SJSA1 (cell line): ENCODE data around the gene S100Z. TPM values are rescaled to one million over a fixed set of nuclear protein-coding genes. Genes with fewer than 3 reads are reported as not detected.
"Not testable (repeated sequence)": the region's sequence is repeated elsewhere in the genome, so short reads cannot be mapped to it uniquely, and the experiment has no call there.

Experiments used
- DNase-seq, 2 experiments: peaks; one replicate each; pipeline ENCODE4 v3.0.0-alpha.2; 2015 to 2020; ENCODE audit warnings: low spot score in 2 of 2, low read depth in 1 of 2
- H3K27ac ChIP-seq: fragments of 250-450 bp; sonication (Bioruptor Pico); 2 replicates; pipeline ENCODE4 v1.5.1; 2020; ENCODE audit warnings: mild to moderate bottlenecking, moderate library complexity
- H3K27me3 ChIP-seq: fragments of 250-450 bp; sonication (Bioruptor Pico); replicated peaks from 2 replicates; pipeline ENCODE4 v1.5.1; 2020; ENCODE audit warnings: mild to moderate bottlenecking, moderate library complexity
- H3K36me3 ChIP-seq: fragments of 250-450 bp; sonication (Bioruptor Pico); 2 replicates; pipeline ENCODE4 v1.5.1; 2020; ENCODE audit warnings: mild to moderate bottlenecking
- H3K4me1 ChIP-seq: fragments of 250-450 bp; sonication (Bioruptor Pico); replicated peaks from 2 replicates; pipeline ENCODE4 v1.6.1; 2021; ENCODE audit warnings: mild to moderate bottlenecking
- H3K4me3 ChIP-seq: fragments of 250-450 bp; sonication (Bioruptor Pico); 2 replicates; pipeline ENCODE4 v1.5.1; 2020; ENCODE audit warnings: mild to moderate bottlenecking
- H3K9me3 ChIP-seq: fragments of 250-450 bp; sonication (Bioruptor Pico); replicated peaks from 2 replicates; pipeline ENCODE4 v1.5.1; 2020; ENCODE audit warnings: mild to moderate bottlenecking
- total RNA-seq: library from RNA; depleted of rRNA; stranded (reverse); fragments of >200 nt; shearing (Covaris generic); gene quantifications from 2 replicates; pipeline ENCODE4 v1.2.3, GENCODE V29; 2014

Gene S100Z
- total RNA-seq, 1 experiment from 2014 or later, result 0.55 TPM

GRCh38 chr5:76927961-76928360 lies 78.1 kb downstream of the S100Z start:
- H3K4me3 ChIP-seq, result no peak overlapping the region
- H3K9me3 ChIP-seq, result no peaks in the 10 kb centered on the region
- no peaks in the 10 kb centered on the region for H3K36me3 ChIP-seq
- H3K27ac ChIP-seq, result no peak overlapping the region
- H3K27me3 ChIP-seq, result no peaks in the 10 kb centered on the region
- DNase-seq, result no peak
- H3K4me1 ChIP-seq, result peaks cover 11% of the 10 kb centered on the region

DNA sequence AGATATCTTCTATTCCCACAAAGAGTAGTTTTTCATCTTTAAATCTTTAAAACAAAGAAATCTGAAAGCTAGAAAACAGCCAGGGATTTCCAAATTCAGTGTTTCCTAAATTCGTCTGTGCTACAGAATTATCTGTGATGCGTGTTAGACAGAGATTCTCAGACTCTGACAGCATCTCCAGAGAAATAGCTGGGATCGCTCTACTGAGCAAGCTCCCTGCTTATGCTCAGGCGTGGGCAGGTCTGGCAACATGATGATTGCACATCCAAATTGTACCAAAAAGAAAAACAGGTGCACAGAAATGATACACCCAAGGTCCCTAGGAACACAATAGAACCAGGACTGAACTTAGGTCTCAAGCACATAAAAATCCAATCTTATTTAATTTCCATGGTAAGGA lies 80.3 kb downstream of the S100Z start:
- Histone ChIP-seq H3K4me1 (peaks cover 11% of the 10 kb centered on the region), H3K36me3 (no peaks in the 10 kb centered on the region), H3K27ac (no peak overlapping the region), H3K4me3 (no peak overlapping the region), H3K27me3 (no peaks in the 10 kb centered on the region), H3K9me3 (no peaks in the 10 kb centered on the region)
- DNase-seq, result no peak

DNA sequence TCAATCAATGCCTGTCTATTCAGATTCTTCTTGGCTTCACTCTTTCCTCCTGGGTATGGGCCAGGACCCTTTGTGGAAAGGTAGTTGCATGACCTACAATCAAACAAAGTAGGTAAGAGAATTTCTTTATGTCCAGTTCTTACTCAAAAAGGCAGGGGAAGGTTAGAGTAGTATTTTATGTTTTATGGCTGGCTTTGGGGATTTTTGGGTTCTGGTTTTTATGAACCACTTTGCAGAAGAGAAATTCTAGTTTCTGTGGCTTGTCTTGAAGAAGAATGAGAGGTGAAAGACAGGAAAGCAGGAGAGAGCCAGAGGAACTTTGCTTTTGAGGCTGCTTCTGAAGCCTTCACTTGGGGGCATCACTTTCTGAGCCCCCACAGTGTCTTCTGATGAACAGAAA lies 88.4 kb downstream of the S100Z start:
- H3K27me3 ChIP-seq, result no peaks in the 10 kb centered on the region

DNA sequence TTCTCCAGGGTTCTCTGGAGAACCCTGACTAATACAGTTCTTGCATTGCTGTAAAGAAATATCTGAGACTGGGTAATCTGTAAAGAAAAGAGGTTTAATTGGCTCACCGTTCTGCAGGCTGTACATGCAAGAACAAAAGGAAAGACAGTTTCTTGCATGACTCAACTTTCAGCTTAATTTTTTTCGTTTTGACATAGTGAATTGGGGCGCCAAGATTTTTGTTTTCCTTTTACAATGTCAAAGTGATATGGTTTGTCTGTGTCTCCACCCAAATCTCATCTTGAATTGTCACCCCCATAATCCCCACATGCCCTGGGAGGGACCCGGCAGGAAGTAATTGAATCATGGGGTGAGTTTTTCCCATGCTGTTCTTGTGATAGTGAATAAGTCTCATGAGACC lies 91.2 kb downstream of the S100Z start:
- Histone ChIP-seq H3K36me3 (no peaks in the 10 kb centered on the region), H3K27me3 (no peaks in the 10 kb centered on the region), H3K4me1 (peaks cover 16% of the 10 kb centered on the region), H3K4me3 (no peak overlapping the region), H3K9me3 (no peaks in the 10 kb centered on the region), H3K27ac (0 out of 2 replicates have a peak overlapping the region, but pooled peaks have one; percentile 28)
- no peak for DNase-seq

More for the DNA sequence above, 88.4 kb downstream of the S100Z start:
- no peak overlapping the region for H3K4me3 ChIP-seq
- no peak for DNase-seq
- no peak overlapping the region for H3K27ac ChIP-seq
- H3K4me1 ChIP-seq, result peaks cover 12% of the 10 kb centered on the region
- no peaks in the 10 kb centered on the region for H3K36me3 ChIP-seq
- H3K9me3 ChIP-seq, result no peaks in the 10 kb centered on the region

- H3K4me1 ChIP-seq, result peaks cover 16% of the 10 kb centered on the region
- no peaks in the 10 kb centered on the region for H3K36me3 ChIP-seq
- no peaks in the 10 kb centered on the region for H3K27me3 ChIP-seq
- 0 out of 2 replicates have a peak overlapping the region, but pooled peaks have one; percentile 28 for H3K27ac ChIP-seq
- H3K9me3 ChIP-seq, result no peaks in the 10 kb centered on the region
- no peak overlapping the region for H3K4me3 ChIP-seq
- no peak for DNase-seq
These were observed 91.6 kb downstream of the S100Z start for GRCh38 chr5:76941442-76941841.

GRCh38 chr5:76942581-76942980 lies 92.8 kb downstream of the S100Z start:
- Histone ChIP-seq H3K4me3 (no peak overlapping the region), H3K4me1 (peaks cover 16% of the 10 kb centered on the region), H3K9me3 (no peaks in the 10 kb centered on the region), H3K27me3 (no peaks in the 10 kb centered on the region), H3K27ac (no peak overlapping the region), H3K36me3 (no peaks in the 10 kb centered on the region)
- no peak for DNase-seq

- no peak for DNase-seq
- no peaks in the 10 kb centered on the region for H3K9me3 ChIP-seq
- H3K36me3 ChIP-seq, result no peaks in the 10 kb centered on the region
- no peak overlapping the region for H3K27ac ChIP-seq
- no peak overlapping the region for H3K4me3 ChIP-seq
- H3K27me3 ChIP-seq, result no peaks in the 10 kb centered on the region
- H3K4me1 ChIP-seq, result peaks cover 16% of the 10 kb centered on the region
These were observed 93.2 kb downstream of the S100Z start for GRCh38 chr5:76943006-76943405.

GRCh38 chr5:76944638-76945037 lies 94.8 kb downstream of the S100Z start:
- Histone ChIP-seq H3K9me3 (no peaks in the 10 kb centered on the region), H3K36me3 (no peaks in the 10 kb centered on the region), H3K4me1 (peaks cover 16% of the 10 kb centered on the region), H3K27me3 (no peaks in the 10 kb centered on the region; the same call in 1 of the 2 replicates), H3K27ac (no peak overlapping the region), H3K4me3 (no peak overlapping the region)
- DNase-seq, result no peak

GRCh38 chr5:76945238-76945637 lies 95.4 kb downstream of the S100Z start:
- not testable (repeated sequence) for H3K4me3 ChIP-seq, H3K9me3 ChIP-seq, H3K36me3 ChIP-seq, H3K27ac ChIP-seq, DNase-seq, H3K27me3 ChIP-seq
- peaks cover 16% of the 10 kb centered on the region for H3K4me1 ChIP-seq

GRCh38 chr5:76946090-76946489 lies 96.3 kb downstream of the S100Z start:
- Histone ChIP-seq H3K36me3 (no peaks in the 10 kb centered on the region), H3K4me3 (no peak overlapping the region), H3K27ac (no peak overlapping the region), H3K9me3 (no peaks in the 10 kb centered on the region), H3K4me1 (peaks cover 16% of the 10 kb centered on the region), H3K27me3 (no peaks in the 10 kb centered on the region; the same call in 1 of the 2 replicates)
- no peak for DNase-seq

DNA sequence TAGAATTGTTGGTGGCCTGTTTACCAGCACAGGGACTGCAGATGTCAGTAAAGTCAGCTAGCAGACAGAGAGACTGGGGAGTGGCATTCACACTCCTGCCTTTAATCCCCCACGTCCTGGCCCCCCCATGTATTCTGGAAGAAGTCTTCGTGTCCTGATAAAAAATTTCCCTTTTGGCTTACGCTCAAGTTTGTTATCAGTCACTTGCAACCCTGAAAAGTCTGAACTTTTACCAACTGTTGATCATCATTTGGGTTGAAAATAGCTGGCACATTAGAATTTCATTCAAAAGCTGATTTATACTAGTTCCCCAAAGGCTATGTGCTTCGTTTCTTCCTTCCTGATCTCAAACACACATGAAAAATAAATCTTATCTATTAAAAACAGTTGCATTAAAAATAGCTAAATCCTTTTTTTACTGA lies 97.3 kb downstream of the S100Z start:
- Histone ChIP-seq H3K4me1 (peaks cover 13% of the 10 kb centered on the region), H3K4me3 (no peak overlapping the region), H3K27ac (no peak overlapping the region), H3K36me3 (no peaks in the 10 kb centered on the region), H3K9me3 (no peaks in the 10 kb centered on the region), H3K27me3 (no peaks in the 10 kb centered on the region; the same call in 1 of the 2 replicates)
- DNase-seq, result no peak

GRCh38 chr5:76952795-76953536 lies 103.2 kb downstream of the S100Z start, which contains the start of gene CRHBP:
CRHBP (plus strand) TSS chr5:76953045; CDS start chr5:76953135, 90 bp downstream.
- Histone ChIP-seq H3K27ac (no peak within 1 kb of the TSS), H3K4me1 (peaks cover 9% of the 10 kb centered on the region), H3K27me3 (peaks cover 21% of the 10 kb centered on the region), H3K36me3 (no peaks in the 10 kb centered on the region), H3K9me3 (peaks cover 3% of the 10 kb centered on the region; the same call in 1 of the 2 replicates), H3K4me3 (peak within 1 kb of the TSS; percentile 30)
- DNase-seq, result no peak

GRCh38 chr5:76953551-76954382 lies 104.0 kb downstream of the S100Z start:
- Histone ChIP-seq H3K4me3 (peak overlapping the region; percentile 30), H3K36me3 (no peaks in the 10 kb centered on the region), H3K27ac (no peak overlapping the region), H3K27me3 (peaks cover 21% of the 10 kb centered on the region), H3K4me1 (peaks cover 15% of the 10 kb centered on the region), H3K9me3 (peaks cover 3% of the 10 kb centered on the region; the same call in 1 of the 2 replicates)
- no peak for DNase-seq

DNA sequence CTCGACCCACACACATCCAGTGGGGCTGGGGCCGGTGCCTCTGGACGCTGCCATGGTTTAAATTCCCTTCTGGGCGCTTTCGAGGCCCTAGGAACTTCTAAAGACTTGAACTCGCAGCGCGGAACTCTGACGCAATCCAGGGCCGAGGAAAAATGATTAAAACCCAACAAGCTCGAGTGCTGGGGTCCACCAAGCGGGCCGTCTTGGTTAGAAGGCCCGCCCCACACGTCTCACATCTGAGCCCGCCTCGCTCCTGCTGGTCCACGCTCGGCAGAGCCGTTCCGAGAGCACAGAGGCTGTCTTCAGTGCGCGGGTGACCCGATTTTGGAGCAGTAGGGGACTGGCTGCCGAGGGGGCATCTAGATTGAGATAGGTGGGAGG lies 104.6 kb downstream of the S100Z start:
- DNase-seq, result no peak
- Histone ChIP-seq H3K4me1 (peaks cover 21% of the 10 kb centered on the region), H3K4me3 (no peak overlapping the region), H3K27me3 (peaks cover 21% of the 10 kb centered on the region), H3K27ac (no peak overlapping the region), H3K9me3 (peaks cover 3% of the 10 kb centered on the region; the same call in 1 of the 2 replicates), H3K36me3 (no peaks in the 10 kb centered on the region)
